Bronchial epithelial cell (primary cell): ENCODE results near the gene PROSER2. TPM values are rescaled to one million over a fixed set of nuclear protein-coding genes. Genes with fewer than 3 reads are reported as not detected.

Experiments used
- DNase-seq: peaks from one replicate; pipeline ENCODE4 v3.0.0-alpha.2; 2010; ENCODE audit warnings: low read depth
- FAIRE-seq: peaks from 2 replicates; lab custom pipeline; 2011; peaks lifted over from hg19 to GRCh38; lab: Jason Lieb, UNC
- H3K27me3 ChIP-seq: 2 replicates; pipeline ENCODE4 v1.5.1; 2011; ENCODE audit warnings: low read length; ENCODE audit not compliant: control insufficient read depth, insufficient read depth
- H3K36me3 ChIP-seq: 2 replicates; pipeline ENCODE4 v1.5.1; 2011; ENCODE audit warnings: low read length; ENCODE audit not compliant: control insufficient read depth, insufficient read depth
- H3K4me3 ChIP-seq: 2 replicates; pipeline ENCODE4 v1.5.1; 2011; ENCODE audit warnings: mild to moderate bottlenecking, low read depth, low read length, control low read depth
- total RNA-seq: library from RNA; depleted of rRNA; stranded (reverse); fragments of >200 nt; gene quantifications from 2 replicates; pipeline ENCODE4 v1.2.1, GENCODE V29; 2014
- TF ChIP-seq, protein P1 (sequence below): IDR thresholded peaks from 2 replicates; pipeline ENCODE4 v1.5.1; 2011; ENCODE audit warnings: mild to moderate bottlenecking, moderate library complexity, low read length, control low read depth, inconsistent platforms; ENCODE audit not compliant: insufficient read depth, severe bottlenecking

The PROSER2 gene
- total RNA-seq, 1 donor from 2014 or later = 20.8 TPM

DNA sequence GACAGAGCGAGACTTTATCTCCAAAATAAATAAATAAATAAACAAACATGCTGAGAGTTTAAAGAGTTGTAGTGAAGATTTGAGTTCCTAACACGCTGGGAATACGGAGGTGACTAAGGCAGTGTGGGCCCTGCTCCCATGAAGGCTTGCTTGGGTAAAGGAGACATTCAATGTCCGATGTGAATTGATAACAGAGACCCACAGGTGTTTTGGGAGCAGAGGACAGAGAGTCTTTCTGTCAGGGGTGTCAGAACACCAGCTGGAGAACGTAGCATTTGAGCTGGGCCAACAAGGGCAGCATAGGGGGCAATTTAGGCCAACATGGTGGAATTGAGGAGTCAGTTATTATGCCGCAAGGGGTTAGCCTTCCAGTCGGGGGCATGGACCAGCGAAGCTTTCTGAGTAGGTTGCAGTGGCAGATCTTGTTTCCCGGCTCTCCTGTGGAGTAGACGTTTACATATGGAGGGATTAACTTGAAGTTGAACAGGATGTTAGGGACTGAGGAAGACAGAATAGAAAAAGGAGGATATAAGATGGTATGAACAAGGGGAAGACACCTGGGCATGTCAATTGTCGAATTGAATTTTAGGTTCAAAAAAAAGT lies 5.6 kb downstream of the PROSER2 start:
- FAIRE-seq (no peak), DNase-seq (no peak)
- no peak overlapping the region for H3K4me3 ChIP-seq
- H3K27me3 ChIP-seq = no peaks in the 10 kb centered on the region
- H3K36me3 ChIP-seq = no peaks in the 10 kb centered on the region
- TF ChIP-seq, protein P1, sequence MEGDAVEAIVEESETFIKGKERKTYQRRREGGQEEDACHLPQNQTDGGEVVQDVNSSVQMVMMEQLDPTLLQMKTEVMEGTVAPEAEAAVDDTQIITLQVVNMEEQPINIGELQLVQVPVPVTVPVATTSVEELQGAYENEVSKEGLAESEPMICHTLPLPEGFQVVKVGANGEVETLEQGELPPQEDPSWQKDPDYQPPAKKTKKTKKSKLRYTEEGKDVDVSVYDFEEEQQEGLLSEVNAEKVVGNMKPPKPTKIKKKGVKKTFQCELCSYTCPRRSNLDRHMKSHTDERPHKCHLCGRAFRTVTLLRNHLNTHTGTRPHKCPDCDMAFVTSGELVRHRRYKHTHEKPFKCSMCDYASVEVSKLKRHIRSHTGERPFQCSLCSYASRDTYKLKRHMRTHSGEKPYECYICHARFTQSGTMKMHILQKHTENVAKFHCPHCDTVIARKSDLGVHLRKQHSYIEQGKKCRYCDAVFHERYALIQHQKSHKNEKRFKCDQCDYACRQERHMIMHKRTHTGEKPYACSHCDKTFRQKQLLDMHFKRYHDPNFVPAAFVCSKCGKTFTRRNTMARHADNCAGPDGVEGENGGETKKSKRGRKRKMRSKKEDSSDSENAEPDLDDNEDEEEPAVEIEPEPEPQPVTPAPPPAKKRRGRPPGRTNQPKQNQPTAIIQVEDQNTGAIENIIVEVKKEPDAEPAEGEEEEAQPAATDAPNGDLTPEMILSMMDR = no peak

DNA sequence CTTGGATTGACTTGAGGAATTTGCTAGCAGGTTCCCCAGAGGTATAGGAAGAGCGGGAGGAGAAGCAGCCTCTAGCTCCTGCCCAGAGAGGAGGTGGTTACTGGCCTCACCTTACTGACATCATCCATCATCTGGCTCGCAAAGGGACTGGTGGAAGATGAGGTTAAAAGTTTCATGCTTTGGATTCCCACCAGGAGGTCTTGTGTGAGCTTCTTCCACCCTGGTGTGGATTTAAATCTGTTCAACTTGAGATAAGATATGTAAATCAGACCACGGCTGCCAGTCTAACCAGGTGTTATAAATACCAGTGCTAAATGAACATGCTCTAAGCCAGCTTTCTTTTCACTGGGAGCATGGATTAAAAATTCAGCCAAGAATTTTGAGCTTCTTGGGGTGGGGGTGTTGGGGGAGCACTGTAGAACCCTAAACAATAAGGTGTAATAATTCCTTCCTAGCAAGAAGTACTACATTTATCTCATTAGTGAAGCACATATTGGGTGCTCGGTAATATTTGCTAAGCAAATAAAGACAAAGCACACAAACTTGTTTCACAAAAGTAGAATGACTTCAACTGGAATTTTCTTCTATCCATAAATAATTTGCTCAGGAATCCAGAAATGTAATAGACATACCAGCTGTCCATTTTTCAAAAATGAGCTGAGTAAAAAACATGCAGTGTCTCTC lies 7.8 kb downstream of the PROSER2 start:
- peak; percentile 13 for FAIRE-seq
- TF ChIP-seq, protein P1 = no peak
- H3K36me3 ChIP-seq = peaks cover 1% of the 10 kb centered on the region
- H3K4me3 ChIP-seq = no peak overlapping the region
- DNase-seq = peak; percentile 75
- H3K27me3 ChIP-seq = no peaks in the 10 kb centered on the region

DNA sequence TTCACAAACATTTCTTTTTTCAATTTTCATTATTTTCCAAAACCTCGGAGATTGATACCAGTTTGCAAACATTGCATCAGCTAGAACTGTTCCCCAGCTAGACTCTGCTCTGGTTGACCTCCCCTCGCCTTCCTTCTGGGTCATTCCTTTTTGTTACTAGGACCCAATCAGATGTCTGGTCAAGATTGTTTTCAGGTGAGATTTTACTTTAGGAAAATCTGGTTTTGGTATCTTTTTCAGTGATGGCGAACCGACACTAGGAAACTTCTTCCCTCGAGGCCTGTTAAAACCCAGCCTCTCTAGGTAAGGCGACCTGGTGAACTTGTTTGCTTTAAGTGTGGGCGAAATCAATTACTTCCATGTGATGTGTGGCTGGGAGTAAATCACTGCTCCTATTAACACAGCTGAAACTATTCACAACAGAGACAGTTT lies 8.4 kb downstream of the PROSER2 start:
- Histone ChIP-seq H3K27me3 (no peaks in the 10 kb centered on the region), H3K36me3 (peaks cover 1% of the 10 kb centered on the region), H3K4me3 (no peak overlapping the region)
- TF ChIP-seq, protein P1 = no peak
- peak; percentile 62 for DNase-seq
- FAIRE-seq = no peak

DNA sequence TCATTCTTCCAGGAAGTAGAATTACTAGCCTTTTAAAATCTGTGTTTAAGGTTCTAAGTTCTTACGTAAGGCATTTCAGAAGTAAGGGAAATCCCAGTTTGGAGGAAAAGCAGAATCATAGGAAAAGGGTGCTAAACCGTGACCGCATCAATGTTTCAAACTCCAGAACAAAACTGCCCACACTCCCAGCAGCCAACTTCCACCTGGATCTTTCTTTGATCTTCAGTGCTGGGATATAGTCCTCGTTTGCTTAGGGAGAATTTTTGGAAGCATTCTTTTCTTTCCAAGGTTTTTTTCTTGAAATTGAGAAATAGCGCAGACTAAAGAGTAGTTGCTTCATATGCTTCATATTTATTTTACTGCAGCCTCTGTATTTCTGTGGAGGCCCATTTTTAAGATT lies 8.9 kb downstream of the PROSER2 start:
- no peak for FAIRE-seq
- TF ChIP-seq, protein P1 = no peak
- peaks cover 1% of the 10 kb centered on the region for H3K36me3 ChIP-seq
- H3K27me3 ChIP-seq = no peaks in the 10 kb centered on the region
- H3K4me3 ChIP-seq = no peak overlapping the region
- no peak for DNase-seq

DNA sequence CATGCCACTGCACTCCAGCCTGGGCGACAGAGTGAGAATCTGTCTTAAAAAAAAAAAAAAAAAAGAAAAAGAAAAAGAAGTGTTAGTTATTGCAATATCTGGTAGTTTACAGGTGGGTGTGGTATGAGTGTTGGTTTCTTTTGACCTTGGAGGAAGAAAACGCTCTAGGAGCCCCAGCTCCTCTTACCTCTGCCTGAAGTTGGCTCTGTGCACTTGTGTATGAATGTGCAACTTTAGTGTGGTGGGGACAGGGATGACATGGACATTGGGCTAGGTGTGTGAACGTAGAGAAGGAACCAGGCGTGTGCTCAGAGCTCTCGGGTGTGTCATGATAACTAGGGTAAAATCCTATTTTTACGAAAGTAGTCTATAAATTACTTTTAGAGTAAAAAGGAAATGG lies 11.9 kb downstream of the PROSER2 start:
- Histone ChIP-seq H3K36me3 (peaks cover 1% of the 10 kb centered on the region), H3K4me3 (no peak overlapping the region), H3K27me3 (no peaks in the 10 kb centered on the region)
- TF ChIP-seq, protein P1 = no peak
- DNase-seq (no peak), FAIRE-seq (no peak)

DNA sequence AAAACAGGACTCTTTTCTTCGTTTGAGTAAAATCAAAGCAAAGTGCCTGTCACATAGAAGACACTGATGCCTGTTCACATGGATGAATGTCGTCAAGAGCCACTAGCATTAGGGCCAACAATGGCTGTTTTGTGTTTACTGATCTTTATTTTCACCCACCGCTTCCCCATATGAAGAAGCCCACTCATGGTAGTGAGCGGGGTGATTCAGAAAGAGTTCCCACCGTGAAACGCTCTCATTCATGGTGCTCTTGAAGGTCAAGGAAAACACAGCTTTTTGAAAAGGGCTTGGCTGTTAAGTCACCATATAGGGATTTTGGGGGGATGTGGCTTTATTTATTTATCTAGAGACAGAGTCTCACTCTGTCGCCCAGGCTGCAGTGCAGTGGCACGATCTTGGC lies 12.5 kb downstream of the PROSER2 start:
- peaks cover 1% of the 10 kb centered on the region for H3K36me3 ChIP-seq

More for the DNA sequence above, 12.5 kb downstream of the PROSER2 start:
- TF ChIP-seq, protein P1 = no peak
- H3K4me3 ChIP-seq = no peak overlapping the region
- no peaks in the 10 kb centered on the region for H3K27me3 ChIP-seq
- DNase-seq = no peak
- FAIRE-seq = no peak
